GM19025 (cell line): ENCODE results near the gene MGAM2.

ENCODE experiments used
- ATAC-seq: cut with Tn5 transposase; IDR thresholded peaks from one replicate; pipeline ENCODE4 v1.9.1; 2021; ENCODE audit warnings: mild to moderate bottlenecking, low read depth, moderate library complexity; ENCODE audit not compliant: unreplicated experiment

Gene MGAM2

DNA sequence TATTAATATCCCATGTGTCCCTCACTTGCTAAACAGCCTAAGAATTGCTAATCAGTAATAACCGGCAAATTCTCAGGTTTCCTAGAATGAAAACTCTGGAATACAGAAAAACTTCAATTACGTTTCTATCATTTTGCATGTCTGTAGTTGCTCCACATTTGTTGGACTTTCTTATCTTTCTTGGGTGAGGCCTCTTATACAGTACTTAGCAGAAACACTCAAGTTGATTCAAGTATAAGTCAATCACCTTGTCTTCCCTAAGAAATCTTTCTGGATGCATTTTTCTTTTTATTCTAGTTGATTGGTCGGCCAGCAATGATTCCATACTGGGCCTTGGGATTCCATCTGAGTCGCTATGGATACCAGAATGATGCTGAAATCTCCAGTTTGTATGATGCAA lies 61.4 kb downstream of the MGAM2 start:
- ATAC-seq = no peak

DNA sequence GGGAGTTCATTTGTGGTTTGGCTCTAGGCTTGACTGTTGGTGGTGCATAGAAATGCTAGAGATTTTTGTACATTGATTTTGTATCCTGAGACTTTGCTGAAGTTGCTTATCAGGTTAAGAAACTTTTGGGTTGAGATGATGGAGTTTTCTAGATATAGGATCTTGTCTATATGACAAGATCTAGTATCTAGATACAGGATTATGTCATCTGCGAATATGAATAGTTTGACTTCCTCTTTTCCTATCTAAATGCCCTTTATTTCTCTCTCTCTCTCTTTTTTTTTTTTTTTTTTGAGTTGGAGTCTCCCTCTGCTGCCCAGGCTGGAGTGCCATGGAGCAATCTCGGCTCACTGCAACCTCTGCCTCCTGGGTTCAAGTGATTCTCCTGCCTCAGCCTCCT lies 62.9 kb downstream of the MGAM2 start:
- ATAC-seq = no peak

DNA sequence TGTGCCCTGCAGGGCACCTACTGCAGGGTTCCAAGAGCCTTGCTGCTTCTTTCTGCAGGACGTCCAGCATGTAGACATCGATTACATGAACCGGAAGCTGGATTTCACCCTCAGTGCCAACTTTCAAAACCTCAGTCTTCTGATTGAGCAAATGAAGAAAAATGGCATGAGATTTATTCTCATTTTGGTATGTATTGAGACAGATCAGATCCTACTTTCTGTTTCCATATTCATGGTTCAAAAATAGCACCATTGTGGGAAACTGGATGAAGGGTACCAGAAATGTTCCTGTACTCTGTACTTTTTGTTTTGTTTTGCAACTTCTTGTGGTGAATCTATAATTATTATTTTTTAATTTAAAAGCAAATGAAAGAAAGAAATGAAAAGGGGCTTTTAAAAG lies 64.1 kb downstream of the MGAM2 start:
- ATAC-seq = no peak

DNA sequence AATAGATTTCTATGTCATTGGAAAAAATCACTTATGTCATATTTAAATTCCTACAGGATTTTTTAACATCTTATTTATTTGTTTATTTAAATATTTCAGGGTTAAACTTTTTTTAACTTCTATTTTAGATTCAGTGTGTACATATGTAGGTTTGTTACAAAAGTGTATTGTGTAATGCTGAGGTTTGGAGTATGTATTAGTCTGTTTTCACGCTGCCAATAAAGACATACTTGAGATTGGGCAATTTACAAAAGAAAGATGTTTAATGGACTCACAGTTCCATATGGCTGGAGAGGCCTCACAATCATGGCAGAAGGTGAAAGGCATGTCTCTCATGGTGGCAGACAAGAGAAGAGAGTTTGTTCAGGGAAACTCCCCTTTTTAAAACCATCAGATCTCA lies 65.4 kb downstream of the MGAM2 start:
- ATAC-seq = no peak

DNA sequence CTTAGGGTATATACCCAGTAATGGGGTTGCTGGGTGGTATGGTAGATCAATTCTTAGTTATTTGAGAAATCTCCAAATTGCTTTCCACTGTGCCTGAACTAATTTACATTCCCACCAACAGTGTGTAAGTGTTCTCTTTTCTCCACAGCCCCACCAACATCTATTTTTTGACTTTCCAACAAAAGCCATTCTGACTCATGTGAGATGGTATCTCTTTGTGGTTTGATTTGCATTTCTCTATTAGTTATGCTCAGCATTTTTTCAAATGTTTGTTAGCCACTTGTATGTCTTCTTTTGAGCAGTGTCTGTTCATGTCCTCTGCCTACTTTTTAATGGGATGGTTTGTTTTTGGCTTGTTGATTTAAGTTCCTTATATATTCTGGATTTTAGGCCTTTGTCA lies 66.4 kb downstream of the MGAM2 start:
- no peak for ATAC-seq

DNA sequence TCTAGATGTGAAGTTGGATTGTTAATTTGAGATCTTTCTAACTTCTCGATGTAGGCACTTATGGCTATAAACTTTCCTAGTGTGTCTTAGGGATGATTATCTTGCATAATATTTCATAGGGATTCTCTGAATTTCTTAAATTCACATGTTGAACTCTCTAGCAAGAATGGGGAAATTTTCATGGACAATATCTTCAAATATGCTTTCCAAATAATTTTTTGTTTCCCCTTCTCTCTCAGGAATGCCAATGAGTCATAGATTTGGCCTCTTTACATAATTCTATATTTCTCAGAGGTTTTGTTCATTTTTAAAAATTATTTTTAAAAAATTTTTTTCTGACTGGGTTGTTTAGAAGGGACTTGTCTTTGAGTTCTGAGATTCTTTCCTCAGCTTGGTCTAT lies 68.9 kb downstream of the MGAM2 start:
- ATAC-seq = no peak

DNA sequence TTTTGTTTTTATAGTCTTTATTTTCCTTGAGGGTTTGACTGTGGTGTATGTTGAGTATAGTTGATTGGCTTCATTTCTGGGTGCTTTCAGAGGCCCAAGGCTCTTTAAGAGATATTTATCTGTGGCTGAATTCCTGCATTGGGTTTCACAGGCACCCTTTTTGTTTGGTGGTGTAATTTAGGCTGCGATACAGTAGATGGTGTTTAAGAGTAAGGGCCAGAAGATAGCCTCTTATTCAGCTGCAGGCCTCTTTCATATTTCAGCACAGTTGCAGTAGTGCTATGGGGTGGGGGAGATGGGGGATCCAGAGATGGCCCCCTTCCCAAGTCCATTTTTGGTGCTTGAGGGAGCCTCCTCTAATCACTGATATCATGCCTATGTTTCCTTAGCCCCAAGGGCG lies 69.7 kb downstream of the MGAM2 start:
- ATAC-seq = no peak

DNA sequence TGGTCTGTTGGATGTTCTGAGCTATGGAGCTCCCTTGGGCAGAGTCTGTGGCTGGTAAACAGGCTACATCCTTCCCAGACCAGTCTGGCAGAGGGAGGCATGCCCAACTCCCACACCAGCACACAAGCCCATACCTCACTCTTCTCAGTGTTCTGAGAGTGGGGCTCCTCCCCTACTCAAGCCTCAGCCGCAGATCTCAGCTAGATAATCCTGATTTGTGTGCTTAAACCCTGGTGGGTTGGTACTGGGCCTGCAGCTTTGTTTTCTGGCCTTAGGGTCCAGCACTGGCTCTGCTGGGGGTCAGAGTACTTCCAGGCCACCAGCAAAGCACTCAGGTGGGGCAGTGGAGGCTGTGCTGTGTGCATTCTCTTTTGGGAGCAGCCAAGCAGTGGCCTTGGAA lies 70.4 kb downstream of the MGAM2 start:
- no peak for ATAC-seq

DNA sequence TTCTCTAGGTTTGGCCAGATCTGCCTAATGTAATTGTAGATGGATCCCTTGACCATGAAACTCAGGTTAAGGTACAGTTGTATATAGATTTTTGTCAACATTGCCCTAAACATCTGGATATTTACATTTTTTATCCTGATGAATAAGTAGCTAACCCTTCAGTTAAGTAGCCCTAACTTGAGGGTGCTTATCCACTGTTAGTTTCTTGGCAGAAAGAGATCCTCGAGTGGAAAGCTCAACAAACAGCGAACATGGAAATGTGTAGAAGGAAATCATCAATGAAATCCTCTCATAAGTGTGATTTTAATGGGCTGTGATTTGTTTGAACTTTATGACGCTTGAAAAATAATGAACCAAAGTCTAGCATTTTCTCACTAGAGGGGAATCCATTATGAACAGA lies 73.6 kb downstream of the MGAM2 start:
- no peak for ATAC-seq

DNA sequence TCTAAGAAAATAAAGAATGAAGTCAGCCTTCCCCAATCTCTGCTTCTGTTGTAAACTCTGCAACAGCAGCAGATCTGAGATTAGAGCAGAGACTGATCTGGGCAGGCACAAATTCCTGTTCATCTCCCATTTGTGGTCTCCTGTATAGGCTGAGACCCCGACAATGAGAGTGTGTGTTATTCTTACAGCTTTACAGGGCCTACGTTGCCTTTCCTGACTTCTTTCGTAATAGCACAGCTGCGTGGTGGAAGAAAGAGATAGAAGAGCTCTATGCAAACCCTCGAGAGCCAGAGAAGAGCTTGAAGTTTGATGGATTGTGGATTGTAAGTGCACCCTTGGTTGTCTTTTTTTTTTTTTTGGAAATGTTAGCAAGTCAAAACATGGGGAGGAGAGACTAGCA lies 74.3 kb downstream of the MGAM2 start:
- no peak for ATAC-seq

DNA sequence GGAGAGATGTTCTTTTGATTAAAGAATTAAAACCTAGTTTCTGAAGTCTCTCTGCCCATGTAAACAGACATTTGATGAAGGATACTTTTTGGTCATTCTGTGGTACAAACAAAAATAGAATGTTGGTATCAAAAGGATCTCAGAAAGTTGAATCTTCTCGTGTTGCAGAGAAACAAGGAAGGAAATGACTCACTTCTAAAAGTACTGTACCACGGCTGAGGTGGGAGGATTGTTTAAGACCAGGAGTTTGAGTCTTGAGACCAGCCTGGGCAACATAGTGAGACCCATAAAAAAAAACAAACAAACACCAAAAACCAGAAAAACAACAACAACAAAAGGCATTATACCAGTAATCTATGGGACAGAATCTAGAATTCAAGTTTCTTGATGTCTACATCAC lies 76.6 kb downstream of the MGAM2 start:
- no peak for ATAC-seq

DNA sequence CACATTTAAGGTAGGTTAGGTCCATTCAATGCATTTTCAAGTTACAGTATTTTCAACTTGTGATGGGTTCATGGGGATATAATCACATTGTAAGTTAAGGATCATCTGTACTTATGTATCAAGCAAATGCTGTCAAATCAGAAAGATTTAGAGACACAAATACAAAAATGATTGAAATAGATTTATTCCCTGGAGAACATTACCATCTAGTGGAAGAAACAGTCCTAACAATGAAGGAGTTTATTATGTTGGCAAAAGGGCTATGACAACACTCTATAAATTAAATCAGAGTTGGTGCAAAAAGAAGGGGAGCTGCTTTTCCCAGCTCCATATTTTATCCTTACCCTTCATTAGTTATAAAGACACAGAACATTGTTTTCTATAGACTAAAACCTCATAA lies 77.3 kb downstream of the MGAM2 start:
- ATAC-seq = no peak

DNA sequence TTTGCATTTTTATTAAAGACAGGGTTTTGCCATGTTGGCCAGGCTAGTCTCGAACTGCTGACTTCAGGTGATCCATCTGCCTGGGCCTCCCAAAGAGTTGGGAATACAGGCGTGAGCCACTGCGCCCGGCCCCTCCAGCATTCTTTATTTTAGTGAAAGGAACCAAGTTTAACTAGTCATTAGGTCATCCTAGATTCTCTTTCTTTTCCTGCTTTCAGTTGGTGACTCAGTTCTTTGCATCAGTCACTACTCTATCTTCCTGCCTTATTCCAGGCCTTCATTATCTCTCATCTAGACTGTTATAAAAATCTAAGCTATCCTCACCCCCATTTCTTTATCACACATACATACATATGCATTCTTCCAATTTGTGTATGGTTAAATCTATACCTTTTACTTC lies 82.7 kb downstream of the MGAM2 start:
- ATAC-seq = no peak

DNA sequence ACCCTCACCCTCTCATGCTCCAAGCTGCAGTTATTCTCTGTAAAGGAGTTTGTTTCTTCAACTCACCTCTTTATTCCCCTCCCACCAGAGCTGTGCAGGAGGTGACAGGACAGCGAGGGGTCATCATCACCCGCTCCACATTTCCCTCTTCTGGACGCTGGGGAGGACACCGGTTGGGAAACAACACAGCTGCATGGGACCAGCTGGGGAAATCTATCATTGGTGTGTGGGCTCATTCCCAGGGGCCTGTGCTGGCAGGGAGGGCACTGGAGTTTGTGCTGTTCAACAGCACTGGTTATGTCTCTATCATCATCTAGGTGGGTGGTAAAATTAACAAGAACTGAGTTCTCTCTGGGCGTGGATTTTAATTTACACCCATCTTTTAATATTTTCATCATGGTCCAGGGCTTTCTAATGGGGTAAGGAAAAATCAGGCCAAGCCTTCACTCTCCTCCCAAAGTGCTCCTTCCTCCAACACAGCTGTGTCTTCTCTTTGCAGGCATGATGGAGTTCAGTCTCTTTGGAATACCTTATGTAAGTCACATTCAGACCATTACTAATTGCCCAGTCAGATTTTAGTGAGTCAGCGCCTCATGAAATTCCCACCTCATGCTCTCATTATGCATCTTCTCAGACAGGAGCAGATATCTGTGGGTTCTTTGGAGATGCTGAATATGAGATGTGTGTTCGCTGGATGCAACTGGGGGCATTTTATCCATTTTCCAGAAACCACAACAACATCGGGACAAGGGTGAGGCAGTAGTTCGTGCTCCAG lies 84.7 kb downstream of the MGAM2 start:
- no peak for ATAC-seq

DNA sequence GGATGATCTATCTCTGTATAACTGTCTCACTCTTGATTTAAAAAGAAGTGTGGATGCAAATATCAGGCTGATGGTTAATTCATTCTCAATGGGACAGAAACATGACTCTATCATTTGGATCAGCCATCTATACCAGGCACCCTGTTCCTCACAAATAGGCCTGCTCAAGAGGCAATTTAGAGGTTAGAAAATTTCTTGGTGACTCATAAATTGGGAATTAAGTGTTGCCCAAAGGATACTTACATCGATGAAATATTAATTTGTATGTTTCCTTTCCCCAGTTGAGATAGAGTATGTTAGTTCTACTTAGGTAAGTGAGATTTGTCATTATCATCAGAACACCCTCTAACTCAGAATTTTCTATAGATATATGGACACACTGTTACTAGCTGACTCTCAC lies 88.7 kb downstream of the MGAM2 start:
- no peak for ATAC-seq

DNA sequence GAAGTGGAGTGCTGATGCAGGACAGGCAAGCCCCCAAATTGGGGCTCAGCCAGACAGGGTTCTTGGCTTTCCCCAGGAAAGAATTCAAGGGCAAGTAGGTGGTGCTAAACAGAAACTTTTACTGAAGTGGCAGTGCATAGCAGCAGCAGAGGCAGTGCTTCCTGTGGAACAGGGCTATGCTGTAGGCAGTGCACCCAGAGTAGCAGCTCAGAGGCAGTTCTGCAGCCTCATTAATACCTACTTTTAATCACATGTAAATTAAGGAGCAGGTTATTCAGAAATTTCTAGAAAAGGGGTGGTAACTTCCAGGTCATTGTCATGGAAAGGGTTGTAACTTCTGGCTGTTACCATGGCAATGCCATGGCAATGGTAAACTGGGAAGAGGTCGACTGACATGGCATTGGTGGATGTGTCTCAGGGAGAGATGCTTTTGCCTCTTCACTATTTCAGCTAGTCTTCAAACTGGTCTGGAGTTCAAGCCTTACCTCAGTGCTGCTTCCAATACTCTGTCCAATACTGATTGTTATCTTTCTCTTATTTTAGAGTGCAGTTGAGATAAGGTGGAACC lies 117.1 kb downstream of the MGAM2 start:
- ATAC-seq = no peak

DNA sequence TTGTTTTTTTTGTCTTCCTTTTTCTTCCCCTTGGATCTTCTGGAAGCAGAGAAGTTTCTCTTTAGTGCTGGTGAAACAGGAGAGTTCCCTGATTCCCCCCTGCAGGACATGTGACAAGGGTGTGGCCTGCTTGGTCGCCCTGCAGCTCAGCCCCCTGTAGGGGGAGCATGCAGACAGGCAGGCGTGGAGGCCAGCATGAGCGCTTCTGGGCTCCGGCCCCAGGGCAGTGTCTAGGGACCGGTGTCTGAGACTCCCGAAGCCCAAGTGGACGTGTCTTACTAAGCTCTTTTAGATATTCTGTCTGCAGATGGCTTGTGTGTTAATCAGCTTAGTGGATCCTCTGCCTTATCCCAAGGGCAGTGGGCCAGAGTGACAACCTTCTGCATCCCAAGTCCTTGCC lies 120.2 kb downstream of the MGAM2 start:
- no peak for ATAC-seq

DNA sequence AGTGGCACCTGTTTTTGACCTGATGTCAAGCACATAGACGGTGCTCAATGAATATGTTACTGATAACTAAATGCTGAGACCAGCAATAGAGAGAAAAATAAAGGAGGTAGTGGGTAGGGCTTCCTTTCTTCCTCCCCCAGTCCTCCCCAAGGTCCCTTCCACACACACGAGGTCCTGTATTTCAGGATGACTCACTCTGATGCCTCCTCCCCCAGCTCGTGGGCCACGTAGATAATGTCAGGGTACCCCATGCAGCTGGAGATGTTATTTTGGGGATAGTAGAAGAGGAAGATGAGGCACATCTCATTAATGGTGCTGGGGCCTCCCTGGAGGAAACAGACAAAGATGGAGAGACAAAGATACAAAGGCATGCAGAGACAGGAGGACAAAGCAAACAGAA lies 129.0 kb downstream of the MGAM2 start:
- ATAC-seq = no peak

DNA sequence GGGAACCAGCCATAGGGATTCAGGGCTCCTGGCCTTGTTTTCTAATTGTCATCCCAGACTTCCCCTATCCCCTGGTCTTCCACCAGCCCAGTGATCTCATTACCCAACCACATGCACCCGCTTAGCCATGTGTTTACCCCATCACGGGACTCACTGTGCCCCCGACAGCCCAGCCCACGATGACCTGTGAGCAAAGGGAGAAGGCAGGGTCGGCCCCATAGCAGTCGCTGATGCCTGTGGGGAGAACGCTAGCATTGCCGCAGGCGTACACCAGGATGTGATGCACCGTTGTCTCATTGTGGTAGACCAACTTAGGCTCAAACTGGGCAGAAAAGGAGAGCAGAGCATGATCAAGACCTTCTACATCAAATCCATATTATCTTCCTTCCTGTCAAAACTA lies 132.3 kb downstream of the MGAM2 start:
- ATAC-seq = no peak

DNA sequence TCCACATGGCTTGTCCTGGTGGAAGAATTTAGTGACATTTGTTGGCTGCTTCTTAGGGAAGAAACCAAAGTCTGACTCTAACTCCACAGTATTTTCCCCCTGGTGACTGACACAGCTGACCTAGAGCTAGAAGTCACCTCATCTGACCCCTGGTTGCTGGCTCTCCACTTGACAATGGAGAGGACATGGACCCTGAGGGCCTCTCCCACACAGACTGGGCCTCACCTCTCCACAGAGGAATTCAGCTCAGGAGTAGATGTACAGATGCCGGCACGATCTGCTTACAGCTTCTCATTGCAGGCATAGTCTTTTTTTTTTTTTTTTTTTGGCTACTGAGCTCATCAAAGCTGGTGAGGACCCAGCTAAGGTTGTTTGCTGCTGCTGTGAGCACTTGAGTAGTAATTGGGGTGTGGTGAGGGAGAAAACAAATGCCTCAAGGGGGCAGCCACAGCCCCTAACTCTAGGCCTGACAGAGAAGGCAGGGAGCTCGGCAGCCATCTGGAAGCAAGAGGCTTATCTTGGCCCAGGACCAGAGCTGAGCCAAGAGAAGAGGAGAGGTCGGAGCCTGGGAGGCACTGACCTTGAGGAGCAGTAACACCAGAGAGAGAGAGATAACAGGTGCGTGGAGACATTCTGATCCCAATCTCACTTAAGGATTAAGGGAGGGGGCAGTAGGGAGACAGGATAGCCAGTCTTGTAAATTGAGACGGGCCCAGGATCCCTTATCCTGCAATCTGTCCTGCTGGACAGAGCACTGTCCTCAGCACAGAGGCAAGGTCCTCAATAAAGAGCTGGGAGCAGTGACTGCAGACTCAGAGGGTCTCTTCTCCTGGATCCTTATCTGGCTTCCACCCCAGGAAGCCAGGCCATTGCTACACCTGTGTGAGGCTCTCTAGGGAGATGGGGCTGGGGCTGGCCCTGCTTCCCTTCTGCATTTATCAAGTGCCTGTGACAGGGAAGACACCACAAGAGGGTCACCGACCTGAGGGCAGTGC lies 136.9 kb downstream of the MGAM2 start:
- no peak for ATAC-seq

DNA sequence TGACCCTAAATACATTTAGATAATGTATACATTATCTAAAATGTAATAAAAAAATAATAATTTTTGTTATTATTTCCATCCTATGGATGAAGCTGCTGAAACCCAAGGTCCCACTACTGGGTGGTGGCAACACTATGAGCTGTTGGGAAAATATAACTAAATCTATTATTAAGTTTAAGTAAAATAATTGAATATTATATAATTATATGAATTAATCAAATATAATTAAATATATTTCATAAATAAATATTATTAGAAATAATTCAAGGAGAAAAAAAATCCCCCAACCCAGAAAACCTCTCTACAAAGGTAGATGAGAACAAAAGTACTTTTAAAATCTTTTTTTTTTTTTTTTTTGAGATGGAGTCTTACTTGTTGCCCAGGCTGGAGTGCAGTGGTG lies 138.4 kb downstream of the MGAM2 start:
- ATAC-seq = no peak
